Esophagus (tissue), 2 donors: ENCODE measurements around the gene VASN. TPM values are rescaled to one million over a fixed set of nuclear protein-coding genes. Genes with fewer than 3 reads are reported as not detected.

Experiments used
- H3K27ac ChIP-seq, 2 donors: one replicate each; pipeline ENCODE4 v1.5.1; 2013; ENCODE audit warnings: low read depth in 2 of 2, mild to moderate bottlenecking in 2 of 2, inconsistent platforms in 1 of 2, low read length in 1 of 2, moderate library complexity in 1 of 2
- H3K27me3 ChIP-seq, 2 donors: one replicate each; pipeline ENCODE4 v1.6.1; 2013; ENCODE audit warnings: low read length in 2 of 2, control low read depth in 1 of 2, mild to moderate bottlenecking in 1 of 2; ENCODE audit not compliant: insufficient read depth in 2 of 2, control insufficient read depth in 1 of 2
- H3K36me3 ChIP-seq, 2 donors: one replicate each; pipeline ENCODE4 v1.6.1; 2013; ENCODE audit warnings: low read length in 1 of 2; ENCODE audit not compliant: control insufficient read depth in 2 of 2, insufficient read depth in 2 of 2
- H3K4me1 ChIP-seq, 2 donors: one replicate each; pipeline ENCODE4 v1.6.1; 2013; ENCODE audit warnings: low read length in 1 of 2; ENCODE audit not compliant: control insufficient read depth in 2 of 2, insufficient read depth in 2 of 2
- H3K4me3 ChIP-seq, 2 donors: one replicate each; pipeline ENCODE4 v1.5.1; 2013; ENCODE audit warnings: low read length in 2 of 2, mild to moderate bottlenecking in 2 of 2, low read depth in 1 of 2, moderate library complexity in 1 of 2
- H3K9me3 ChIP-seq, 2 donors: one replicate each; pipeline ENCODE4 v1.6.1; 2013; ENCODE audit warnings: mild to moderate bottlenecking in 2 of 2, low read depth in 1 of 2, low read length in 1 of 2, moderate library complexity in 1 of 2; ENCODE audit not compliant: control insufficient read depth in 2 of 2, insufficient read depth in 1 of 2
- WGBS, 2 donors: extraction: QIAGEN DNeasy Blood & Tissue Kit; methylation state at CpG; one replicate each; pipeline ENCODE4 v1.1.7; 2013; 5-methylcytosine and 5-hydroxymethylcytosine counted together
- polyA plus RNA-seq, 2 donors: library from polyadenylated mRNA; stranded (reverse); fragments of 200-250 nt; gene quantifications; one replicate each; pipeline ENCODE4 v1.2.3, GENCODE V29; 2013
- donor health status: healthy with polysubstance abuse.
- donor health status: Bipolar disorder and iron deficiency.

VASN gene
- polyA plus RNA-seq, 2 donors: 25.5 to 32.7 TPM

DNA sequence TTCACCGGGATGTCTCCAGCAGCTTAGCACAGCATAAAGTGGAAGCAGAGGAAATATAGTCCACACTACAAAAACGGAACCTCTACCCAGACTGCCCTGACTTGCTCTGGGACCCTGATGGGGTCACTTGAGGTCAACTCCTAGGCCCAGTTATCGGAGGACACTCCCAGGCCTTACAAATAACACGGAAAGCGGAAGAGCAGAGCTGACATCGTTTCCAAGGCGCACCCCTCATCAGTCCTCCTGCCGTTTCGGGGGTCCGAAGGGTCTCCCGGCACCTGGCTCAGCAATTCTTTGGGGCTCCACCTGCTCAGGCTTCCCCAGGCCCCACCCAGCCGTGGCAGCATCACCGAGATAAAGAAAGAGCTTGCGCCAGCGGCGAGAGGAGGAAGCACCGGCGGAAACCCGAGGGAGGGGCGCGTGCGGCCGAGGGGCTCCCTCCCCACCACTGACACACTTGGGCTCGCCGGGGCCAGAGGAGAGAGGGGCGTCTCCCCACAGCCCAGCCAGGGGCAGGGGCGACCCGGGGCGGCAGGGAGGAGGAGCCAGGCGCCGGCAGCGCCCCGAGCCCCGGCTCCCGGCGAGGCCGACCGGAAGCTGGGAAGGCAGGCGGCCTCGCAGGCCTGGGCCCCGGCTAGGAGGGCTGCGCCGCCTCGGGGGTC, 44.0 kb downstream of the VASN start:
- peaks cover 4 to 7% of the 10 kb centered on the region in 2 donors for H3K4me1 ChIP-seq
- peak overlapping the region; percentile 69 to 80 for H3K27ac ChIP-seq
- WGBS, 2 donors: 2 to 3% methylated on average over 25 to 44 of the region's 44 CpGs
- H3K4me3 ChIP-seq: peak overlapping the region; percentile 65 to 69
- no peaks in the 10 kb centered on the region for H3K27me3 ChIP-seq
- H3K36me3 ChIP-seq: peaks cover 4 to 7% of the 10 kb centered on the region in 2 donors
- H3K9me3 ChIP-seq: no peaks in the 10 kb centered on the region

DNA sequence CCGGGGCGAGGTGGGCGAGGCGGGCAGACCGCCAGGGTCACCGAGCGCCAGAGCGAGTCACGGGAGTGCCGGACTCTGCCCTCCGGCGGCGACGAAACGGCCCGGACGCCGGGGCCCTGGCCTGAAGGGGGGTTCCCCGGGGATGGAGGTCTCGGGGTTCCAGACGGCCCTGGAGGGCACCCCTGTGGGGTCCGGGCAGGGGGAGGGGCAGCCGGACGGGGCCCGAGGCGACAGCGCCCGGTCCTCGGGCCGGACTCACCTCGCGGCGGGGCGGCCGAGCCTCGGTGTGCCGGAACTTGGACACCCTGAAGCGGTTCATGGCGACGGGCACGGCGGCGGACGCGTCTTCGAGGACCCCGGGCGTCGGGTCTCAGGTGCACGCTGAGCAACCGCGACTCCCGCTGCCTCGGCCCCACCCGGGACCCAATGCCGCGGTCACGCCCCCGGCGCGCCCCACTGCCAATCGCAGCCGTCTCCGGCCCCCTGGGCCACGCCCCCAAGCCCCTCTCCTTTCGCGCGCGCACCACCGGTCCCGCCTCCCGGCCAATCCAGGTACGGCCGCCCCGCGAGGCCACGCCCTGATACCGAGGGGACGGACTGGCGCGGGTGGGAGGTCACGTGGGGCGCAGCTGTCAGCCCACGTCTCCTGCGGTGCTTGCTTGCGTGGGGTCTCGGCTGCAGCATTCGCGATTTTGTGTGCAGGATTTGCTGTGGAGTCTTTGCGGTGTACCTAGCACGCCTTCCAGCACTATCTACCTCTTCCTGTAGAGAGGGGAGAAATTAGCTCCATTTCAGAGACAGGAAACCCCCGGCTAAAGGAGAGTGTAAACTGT, 44.8 kb downstream of the VASN start, which contains the start of gene CORO7:
TSS of gene CORO7 (minus strand) at position 397 of the 833 bp plus-strand sequence. CDS start at position 319, 78 bp downstream.
- Histone ChIP-seq H3K9me3 (no peaks in the 10 kb centered on the region), H3K4me3 (peak within 1 kb of the TSS; percentile 65 to 69), H3K27ac (peak within 1 kb of the TSS; percentile 69 to 80), H3K36me3 (peaks cover 4 to 7% of the 10 kb centered on the region in 2 donors), H3K4me1 (peaks cover 4 to 7% of the 10 kb centered on the region in 2 donors), H3K27me3 (no peaks in the 10 kb centered on the region)
- WGBS, 2 donors: 0 to 1% methylated on average over 63 to 92 of the region's 92 CpGs

DNA sequence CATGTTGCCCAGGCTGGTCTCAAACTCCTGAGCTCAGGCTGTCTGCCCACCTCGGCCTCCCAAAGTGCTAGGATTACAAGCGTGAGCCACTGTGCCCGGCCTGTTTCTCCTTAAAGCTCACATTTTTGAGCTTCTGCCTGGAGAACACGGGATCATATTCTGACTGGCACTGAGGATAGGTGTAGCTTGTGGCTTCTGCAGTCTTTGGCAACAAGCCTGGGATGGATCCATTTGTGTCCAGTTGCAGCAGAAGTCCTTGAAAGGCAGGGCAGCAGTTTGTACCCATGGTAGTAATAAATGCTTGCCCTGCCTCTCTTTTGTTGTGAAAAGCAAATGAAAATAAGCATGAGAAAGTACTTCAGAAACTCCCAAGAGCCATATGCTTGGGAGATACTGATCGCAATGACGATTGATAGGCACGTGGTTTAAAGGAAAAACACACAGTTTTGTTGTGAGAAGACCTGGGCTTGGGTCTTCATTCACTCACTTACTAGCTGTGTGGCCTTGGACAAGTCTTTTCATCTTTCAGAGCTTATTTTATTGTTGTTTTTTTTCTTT, 47.8 kb downstream of the VASN start:
- H3K27ac ChIP-seq: no peak overlapping the region
- H3K9me3 ChIP-seq: no peaks in the 10 kb centered on the region
- peaks cover 4 to 7% of the 10 kb centered on the region in 2 donors for H3K4me1 ChIP-seq
- no peaks in the 10 kb centered on the region for H3K36me3 ChIP-seq
- no peak overlapping the region for H3K4me3 ChIP-seq
- no peaks in the 10 kb centered on the region for H3K27me3 ChIP-seq
- WGBS, 2 donors: 77 to 82% methylated on average over 7 of the region's 7 CpGs

DNA sequence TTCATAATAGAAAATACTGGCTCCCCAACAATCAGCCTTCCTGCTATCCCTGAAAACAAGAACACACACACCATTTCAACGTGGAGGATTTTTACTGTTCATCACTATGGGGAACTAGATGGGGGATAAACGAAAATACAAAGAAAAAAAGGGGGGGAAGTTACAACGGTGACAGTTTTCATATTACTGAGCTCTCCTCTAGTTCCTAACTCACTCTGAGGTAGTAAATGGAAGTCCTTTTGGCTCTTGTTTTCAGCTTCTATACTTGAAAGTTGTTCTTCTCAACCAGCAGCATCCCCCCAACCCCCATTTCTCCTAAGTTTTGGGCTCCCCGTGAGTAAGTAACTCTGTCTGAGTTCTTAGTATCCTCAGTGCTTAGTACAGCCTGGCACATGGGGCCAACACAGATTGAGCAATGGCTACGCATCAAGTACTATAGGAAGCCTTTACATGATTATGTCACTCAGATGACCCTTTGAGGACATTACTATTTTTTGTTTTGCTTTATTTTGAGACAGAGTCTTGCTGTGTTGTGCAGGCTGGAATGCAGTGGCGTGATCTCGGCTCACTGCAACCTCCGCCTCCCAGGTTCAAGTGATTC, 49.0 kb downstream of the VASN start:
- Histone ChIP-seq H3K4me3 (no peak overlapping the region), H3K9me3 (no peaks in the 10 kb centered on the region), H3K27ac (no peak overlapping the region), H3K4me1 (no peaks in the 10 kb centered on the region), H3K27me3 (no peaks in the 10 kb centered on the region), H3K36me3 (no peaks in the 10 kb centered on the region)
- WGBS, 2 donors: 77% methylated on average over 8 of the region's 8 CpGs

DNA sequence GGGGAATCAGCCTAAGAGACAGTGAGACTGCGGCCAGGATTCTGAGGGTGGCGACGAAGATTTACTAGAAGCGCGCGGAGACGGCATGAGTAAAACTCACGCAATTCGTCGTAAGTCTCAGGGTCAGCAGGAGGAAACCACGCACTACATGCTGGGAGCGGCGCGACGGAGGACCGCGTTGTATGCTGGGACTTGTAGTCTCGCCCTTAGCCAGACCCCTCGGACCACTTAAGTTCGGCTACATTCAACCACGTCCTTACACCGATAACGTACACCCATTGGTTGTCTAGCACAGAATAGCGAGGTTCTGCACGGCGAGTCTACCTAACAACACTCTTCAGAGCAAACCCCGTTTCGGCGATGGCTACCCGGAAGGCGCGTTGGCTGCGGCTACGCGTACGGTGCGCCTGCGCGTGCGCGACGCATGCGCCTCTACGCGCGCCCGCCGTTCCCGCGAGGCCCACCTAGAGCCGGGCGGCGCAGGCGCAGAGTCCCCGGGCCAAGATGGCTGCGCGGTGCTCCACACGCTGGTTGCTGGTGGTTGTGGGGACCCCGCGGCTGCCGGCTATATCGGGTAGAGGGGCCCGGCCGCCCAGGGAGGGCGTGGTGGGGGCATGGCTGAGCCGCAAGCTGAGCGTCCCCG, 53.9 kb downstream of the VASN start, which contains the start of gene DNAJA3:
TSS of gene DNAJA3 (plus strand) at position 491 of the 643 bp plus-strand sequence. CDS start at position 505, 14 bp downstream.
- WGBS, 2 donors: 0% methylated on average over 67 to 68 of the region's 68 CpGs
- Histone ChIP-seq H3K9me3 (no peaks in the 10 kb centered on the region), H3K27ac (peak within 1 kb of the TSS; percentile 98 to 99), H3K4me1 (no peaks in the 10 kb centered on the region), H3K36me3 (no peaks in the 10 kb centered on the region), H3K27me3 (no peaks in the 10 kb centered on the region), H3K4me3 (peak within 1 kb of the TSS; percentile 89 to 93)

DNA sequence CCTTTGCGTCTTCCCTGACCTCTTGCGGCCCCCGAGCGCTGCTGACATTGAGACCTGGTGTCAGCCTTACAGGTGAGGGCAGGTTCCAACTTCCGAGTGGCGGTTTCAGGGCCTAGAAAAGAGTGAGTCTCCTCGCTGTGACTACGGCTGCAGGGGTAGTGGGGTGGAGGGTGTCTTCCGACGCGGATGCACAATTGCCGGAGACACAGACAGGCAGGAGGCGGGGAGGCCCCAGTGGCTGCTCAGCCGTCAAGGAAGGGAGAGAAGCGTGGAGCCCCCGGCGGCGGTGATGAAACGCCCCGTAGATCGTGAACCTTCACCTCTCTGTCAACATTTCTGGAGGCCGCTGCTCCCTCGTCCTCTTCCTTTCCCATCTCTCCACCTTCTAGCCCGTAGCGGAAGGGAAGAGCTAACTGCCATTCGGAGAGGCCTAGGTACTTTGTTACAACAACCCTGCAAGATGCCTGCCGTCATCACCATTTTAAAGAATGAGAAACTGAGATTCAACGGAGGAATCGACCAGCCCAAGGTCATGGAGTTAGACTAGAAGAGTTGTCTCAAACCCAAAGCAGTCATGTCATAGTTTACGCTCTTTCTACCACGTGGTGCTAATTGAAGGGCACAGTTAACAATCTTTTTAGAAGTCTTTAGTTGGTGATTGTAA, 54.5 kb downstream of the VASN start:
- Histone ChIP-seq H3K9me3 (no peaks in the 10 kb centered on the region), H3K27ac (peak overlapping the region; percentile 98 to 99), H3K4me3 (peak overlapping the region; percentile 89 to 93), H3K36me3 (no peaks in the 10 kb centered on the region), H3K27me3 (no peaks in the 10 kb centered on the region), H3K4me1 (no peaks in the 10 kb centered on the region)
- WGBS, 2 donors: 2% methylated on average over 31 of the region's 31 CpGs

DNA sequence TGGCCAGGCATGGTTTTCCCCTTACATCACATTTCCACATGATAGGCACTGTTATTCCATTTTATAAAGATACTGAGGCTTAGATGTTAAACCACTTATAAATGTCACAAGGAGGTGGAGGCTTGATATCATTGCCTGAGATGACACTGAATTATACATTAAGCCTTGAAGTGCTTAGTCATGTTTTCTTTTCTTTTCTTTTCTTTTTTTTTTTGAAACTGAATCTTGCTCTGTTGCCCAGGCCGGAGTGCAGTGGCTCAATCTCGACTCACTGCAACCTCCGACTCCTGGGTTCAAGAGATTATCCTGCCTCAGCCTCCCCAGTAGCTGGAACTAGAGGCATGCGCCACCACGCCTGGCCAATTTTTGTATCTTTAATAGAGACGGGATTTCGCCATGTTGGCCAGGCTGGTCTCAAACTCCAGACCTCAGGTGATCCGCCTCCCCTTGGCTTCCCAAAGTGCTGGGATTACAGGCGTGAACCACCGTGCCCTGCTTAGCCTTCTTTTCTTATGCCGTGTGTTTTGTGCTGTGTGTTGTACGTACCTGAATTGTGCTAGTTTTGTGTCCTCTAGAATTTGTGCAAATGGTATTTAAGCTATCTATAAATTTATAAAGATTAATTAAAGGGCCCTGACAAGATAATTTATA, 55.2 kb downstream of the VASN start:
- H3K27ac ChIP-seq: no peak overlapping the region

DNA sequence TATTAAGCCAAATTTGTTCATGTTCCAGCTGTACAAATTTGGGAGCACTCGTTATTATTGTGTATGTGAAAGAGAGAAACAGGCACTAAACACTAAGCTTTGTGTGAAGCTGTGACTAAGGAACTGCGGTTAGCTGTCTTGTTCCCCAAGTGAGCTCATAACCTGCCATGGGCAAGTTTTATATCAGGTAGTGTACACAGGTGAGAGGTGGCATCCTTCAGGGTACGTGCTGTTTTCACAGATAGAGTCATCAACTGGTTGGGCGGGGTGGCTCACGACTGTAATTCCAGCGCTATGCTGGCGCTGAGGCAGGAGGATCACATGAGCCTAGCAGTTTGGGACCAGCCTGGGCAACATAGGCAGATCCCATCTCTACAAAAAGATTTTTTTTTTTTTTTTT, 56.9 kb downstream of the VASN start:
- 83% methylated on average over 7 of the region's 7 CpGs for WGBS, 2 donors
- no peaks in the 10 kb centered on the region for H3K36me3 ChIP-seq
- no peaks in the 10 kb centered on the region for H3K9me3 ChIP-seq
- H3K4me3 ChIP-seq: no peak overlapping the region
- no peaks in the 10 kb centered on the region for H3K4me1 ChIP-seq
- H3K27me3 ChIP-seq: no peaks in the 10 kb centered on the region
- peak overlapping the region in 1 of 2 donors; percentile 24 for H3K27ac ChIP-seq

More for the DNA sequence above, 55.2 kb downstream of the VASN start:
- Histone ChIP-seq H3K27me3 (no peaks in the 10 kb centered on the region), H3K4me3 (peak overlapping the region in 1 of 2 donors; percentile 89), H3K4me1 (no peaks in the 10 kb centered on the region), H3K36me3 (no peaks in the 10 kb centered on the region), H3K9me3 (no peaks in the 10 kb centered on the region)
- WGBS, 2 donors: 82 to 85% methylated on average over 12 of the region's 12 CpGs
